GM23338 (cell line): ENCODE measurements around the gene RAMP3. TPM values are rescaled to one million over a fixed set of nuclear protein-coding genes. Genes with fewer than 3 reads are reported as not detected.

Experiments used
- ATAC-seq: fragments of 200-7000 bp; cut with Tn5 transposase; 3 replicates; pipeline ENCODE4 v1.9.1; 2020
- DNase-seq: peaks from one replicate; pipeline ENCODE4 v3.0.0-alpha.2; 2015; ENCODE audit warnings: low spot score
- H2AFZ ChIP-seq: fragments of 200-600 bp; sonication (generic); 2 replicates; pipeline ENCODE4 v1.8.0; 2016; ENCODE audit warnings: antibody characterized with exemption, mild to moderate bottlenecking, moderate library complexity
- H3F3A ChIP-seq: fragments of 200-600 bp; sonication (generic); replicated peaks from 2 replicates; pipeline ENCODE4 v1.8.0; 2017; ENCODE audit warnings: antibody characterized with exemption, mixed run types, low read depth
- H3K27ac ChIP-seq: fragments of 200-600 bp; sonication (generic); 2 replicates; pipeline ENCODE4 v1.6.1; 2016; ENCODE audit warnings: low read depth
- H3K27me3 ChIP-seq: fragments of 200-600 bp; sonication (generic); 2 replicates; pipeline ENCODE4 v1.8.0; 2016; ENCODE audit warnings: mild to moderate bottlenecking, mixed run types, moderate library complexity; ENCODE audit not compliant: insufficient read depth
- H3K36me3 ChIP-seq: fragments of 200-600 bp; sonication (generic); 2 replicates; pipeline ENCODE4 v1.8.0; 2016; ENCODE audit warnings: mild to moderate bottlenecking; ENCODE audit not compliant: insufficient read depth
- H3K4me1 ChIP-seq: fragments of 200-600 bp; sonication (generic); 2 replicates; pipeline ENCODE4 v1.8.0; 2016; ENCODE audit warnings: mild to moderate bottlenecking, moderate library complexity; ENCODE audit not compliant: insufficient read depth
- H3K4me2 ChIP-seq: fragments of 200-600 bp; sonication (generic); 2 replicates; pipeline ENCODE4 v1.7.1; 2017; ENCODE audit warnings: mixed run types
- H3K4me3 ChIP-seq: fragments of 200-600 bp; sonication (generic); 2 replicates; pipeline ENCODE4 v1.6.1; 2016; ENCODE audit warnings: mixed run types
- H3K79me2 ChIP-seq: fragments of 200-600 bp; sonication (generic); replicated peaks from 2 replicates; pipeline ENCODE4 v1.8.0; 2017; ENCODE audit warnings: mild to moderate bottlenecking; ENCODE audit not compliant: insufficient read depth
- H3K9me2 ChIP-seq: fragments of 200-600 bp; sonication (generic); 2 replicates; pipeline ENCODE4 v1.8.0; 2017; ENCODE audit not compliant: insufficient read depth
- H4K20me1 ChIP-seq: fragments of 200-600 bp; sonication (generic); replicated peaks from 2 replicates; pipeline ENCODE4 v1.8.0; 2017; ENCODE audit warnings: mild to moderate bottlenecking; ENCODE audit not compliant: insufficient read depth
- H3K27ac Mint-ChIP-seq: 2 replicates; pipeline ENCODE4 v1.8.0; 2020; ENCODE audit warnings: inconsistent platforms, mild to moderate bottlenecking, moderate library complexity, mixed read lengths
- H3K27me3 Mint-ChIP-seq: 3 replicates; pipeline ENCODE4 v1.8.0; 2022; ENCODE audit warnings: low read depth, mild to moderate bottlenecking, moderate library complexity, mixed read lengths, inconsistent platforms; ENCODE audit not compliant: insufficient read depth, poor library complexity
- H3K36me3 Mint-ChIP-seq: 3 replicates; pipeline ENCODE4 v1.8.0; 2021; ENCODE audit warnings: low read depth, mild to moderate bottlenecking, inconsistent platforms, moderate library complexity, mixed read lengths
- H3K4me1 Mint-ChIP-seq: 3 replicates; pipeline ENCODE4 v1.8.0; 2020; ENCODE audit warnings: mild to moderate bottlenecking, inconsistent platforms, mixed read lengths
- H3K4me3 Mint-ChIP-seq: 3 replicates; pipeline ENCODE4 v1.8.0; 2021; ENCODE audit warnings: moderate library complexity, mild to moderate bottlenecking, inconsistent platforms, mixed read lengths
- H3K9me3 Mint-ChIP-seq: 3 replicates; pipeline ENCODE4 v1.8.0; 2020; ENCODE audit warnings: moderate library complexity, mild to moderate bottlenecking, inconsistent platforms, mixed read lengths
- CREB1 ChIP-seq: fragments of 250-450 bp; sonication (Bioruptor Pico); IDR thresholded peaks from 2 replicates; pipeline ENCODE4 v1.5.0; 2020; ENCODE audit warnings: low read depth, mild to moderate bottlenecking, moderate library complexity
- CTCF ChIP-seq, 2 experiments: fragments of 200-600 bp in 1 of 2; sonication (generic) in 1 of 2; conservative IDR thresholded peaks; 2 replicates each; pipeline versions ENCODE4 v1.5.1 to v1.6.1; 2016 to 2017; ENCODE audit warnings: antibody characterized with exemption in 2 of 2, low read depth in 2 of 2, mild to moderate bottlenecking in 2 of 2, moderate library complexity in 1 of 2
- ETS1 ChIP-seq: IDR thresholded peaks from 2 replicates; pipeline ENCODE4 v1.6.1; 2016; ENCODE audit warnings: antibody characterized with exemption
- EZH2 ChIP-seq: fragments of 200-600 bp; sonication (generic); IDR thresholded peaks from one replicate; pipeline ENCODE4 v1.8.0; 2017; ENCODE audit warnings: antibody characterized with exemption, mild to moderate bottlenecking, low read depth; ENCODE audit not compliant: unreplicated experiment
- EZH2phosphoT487 ChIP-seq: fragments of 200-600 bp; sonication (generic); IDR thresholded peaks from one replicate; pipeline ENCODE4 v1.8.1; 2018; ENCODE audit warnings: antibody characterized with exemption; ENCODE audit not compliant: unreplicated experiment
- JUNB ChIP-seq: IDR thresholded peaks from one replicate; pipeline ENCODE4 v1.6.1; 2016; ENCODE audit warnings: antibody characterized with exemption; ENCODE audit not compliant: unreplicated experiment
- NANOG ChIP-seq: IDR thresholded peaks from 2 replicates; pipeline ENCODE4 v1.6.1; 2016; ENCODE audit warnings: antibody characterized with exemption, borderline replicate concordance
- POLR2AphosphoS5 ChIP-seq: IDR thresholded peaks from 2 replicates; pipeline ENCODE4 v1.6.1; 2016; ENCODE audit warnings: antibody characterized with exemption, low read depth
- STAT1 ChIP-seq: IDR thresholded peaks from one replicate; pipeline ENCODE4 v1.6.1; 2016; ENCODE audit warnings: antibody characterized with exemption; ENCODE audit not compliant: unreplicated experiment
- ZNF331 ChIP-seq: fragments of 250-450 bp; sonication (Bioruptor Pico); IDR thresholded peaks from 2 replicates; pipeline ENCODE4 v1.5.0; 2020; ENCODE audit warnings: low read depth, mild to moderate bottlenecking, moderate library complexity
- ZNF462 ChIP-seq: fragments of 250-450 bp; sonication (Bioruptor Pico); IDR thresholded peaks from 2 replicates; pipeline ENCODE4 v1.5.0; 2020; ENCODE audit warnings: mild to moderate bottlenecking, moderate library complexity
- polyA plus RNA-seq: library from polyadenylated mRNA; unstranded; fragments of >200 nt; fragmentation: Nextera tagmentation; extraction: Ambion mirVana; gene quantifications from 2 replicates; pipeline ENCODE4 v1.2.1, GENCODE V29; 2016
- total RNA-seq: library from RNA; depleted of rRNA; stranded (reverse); fragments of >200 nt; shearing (Covaris generic); gene quantifications from 2 replicates; pipeline ENCODE4 v1.2.3, GENCODE V29; 2014

Gene RAMP3
- total and polyA plus RNA-seq, 2 experiments from 2014 or later: 1.1 to 4.6 TPM

GRCh38 chr7:45221896-45222604 is 64.5 kb downstream of the RAMP3 start:
- Histone ChIP-seq H3K4me1 (peaks cover 3% of the 10 kb centered on the region), H3K27me3 (no peaks in the 10 kb centered on the region), H3K27ac (no peak overlapping the region), H3F3A (no peaks in the 10 kb centered on the region), H3K4me3 (no peak overlapping the region), H3K36me3 (no peaks in the 10 kb centered on the region), H3K79me2 (no peaks in the 10 kb centered on the region), H3K4me2 (no peak overlapping the region), H4K20me1 (no peaks in the 10 kb centered on the region), H3K9me2 (no peaks in the 10 kb centered on the region), H2AFZ (no peak overlapping the region)
- TF ChIP-seq CREB1 (CRISPR knock-in tag) (no peak), POLR2AphosphoS5 (no peak), STAT1 (no peak)
- DNase-seq (no peak), ATAC-seq (no peak)
- Mint-ChIP-seq H3K4me3 (no peak overlapping the region), H3K36me3 (no peaks in the 10 kb centered on the region), H3K4me1 (peaks cover 21% of the 10 kb centered on the region), H3K9me3 (no peaks in the 10 kb centered on the region), H3K27me3 (peaks cover 5% of the 10 kb centered on the region), H3K27ac (no peak overlapping the region)

GRCh38 chr7:45223078-45223477 is 65.5 kb downstream of the RAMP3 start:
- Mint-ChIP-seq H3K4me1 (peaks cover 15% of the 10 kb centered on the region), H3K36me3 (no peaks in the 10 kb centered on the region), H3K27ac (no peak overlapping the region), H3K4me3 (no peak overlapping the region), H3K9me3 (no peaks in the 10 kb centered on the region), H3K27me3 (peaks cover 6% of the 10 kb centered on the region)
- H3K4me2 ChIP-seq: no peak overlapping the region
- H4K20me1 ChIP-seq: no peaks in the 10 kb centered on the region
- H3K36me3 ChIP-seq: no peaks in the 10 kb centered on the region
- DNase-seq (no peak), ATAC-seq (no peak)
- H3F3A ChIP-seq: no peaks in the 10 kb centered on the region
- H3K4me3 ChIP-seq: no peak overlapping the region
- H3K9me2 ChIP-seq: no peaks in the 10 kb centered on the region
- H2AFZ ChIP-seq: no peak overlapping the region
- H3K4me1 ChIP-seq: peaks cover under 1% of the 10 kb centered on the region; the same call in 1 of the 2 replicates
- H3K79me2 ChIP-seq: no peaks in the 10 kb centered on the region
- H3K27me3 ChIP-seq: no peaks in the 10 kb centered on the region
- H3K27ac ChIP-seq: no peak overlapping the region
- TF ChIP-seq EZH2phosphoT487 (no peak), ZNF462 (CRISPR knock-in tag) (no peak), EZH2 (no peak), NANOG (no peak), POLR2AphosphoS5 (no peak), JUNB (no peak), ZNF331 (CRISPR knock-in tag) (no peak), STAT1 (no peak), CTCF (conservative IDR thresholded peaks at IDR 0.05; ENCODE audit: low read depth in 2 of 2) (no peak), ETS1 (no peak)
